Measurements from ENCODE around the gene SMC6.

Gene SMC6

GRCh38 chr2:17708501-17708900, 45.1 kb downstream of the SMC6 start:
- no peak for DNase-seq

GRCh38 chr2:17706845-17707244, 46.8 kb downstream of the SMC6 start:
- no peak for DNase-seq

- DNase-seq = no peak
These were observed 62.8 kb downstream of the SMC6 start for GRCh38 chr2:17690776-17691175.

GRCh38 chr2:17689010-17689409, 64.6 kb downstream of the SMC6 start:
- no peak for DNase-seq

DNA sequence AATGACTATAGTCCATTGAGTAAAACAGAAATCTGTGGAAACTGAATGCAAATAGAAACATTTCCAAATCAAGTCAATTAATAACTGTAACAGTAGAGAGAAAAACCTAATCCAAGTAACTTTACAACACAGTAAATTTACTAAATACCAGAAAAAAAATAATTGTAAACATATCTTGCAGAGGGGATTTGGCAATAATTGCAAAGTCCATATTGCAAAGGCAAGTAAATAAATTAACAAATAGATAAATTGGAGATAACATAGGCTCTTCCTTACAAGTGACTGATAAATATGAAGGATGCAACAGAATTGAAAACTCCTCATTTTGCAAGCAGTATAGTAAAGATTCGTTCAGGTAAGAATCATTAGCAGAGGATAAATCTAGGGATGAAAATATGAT, 65.0 kb downstream of the SMC6 start:
- DNase-seq = no peak

GRCh38 chr2:17683981-17684380, 69.6 kb downstream of the SMC6 start:
- DNase-seq = no peak

- no peak for DNase-seq
These were observed 71.3 kb downstream of the SMC6 start for GRCh38 chr2:17682098-17682857.

DNA sequence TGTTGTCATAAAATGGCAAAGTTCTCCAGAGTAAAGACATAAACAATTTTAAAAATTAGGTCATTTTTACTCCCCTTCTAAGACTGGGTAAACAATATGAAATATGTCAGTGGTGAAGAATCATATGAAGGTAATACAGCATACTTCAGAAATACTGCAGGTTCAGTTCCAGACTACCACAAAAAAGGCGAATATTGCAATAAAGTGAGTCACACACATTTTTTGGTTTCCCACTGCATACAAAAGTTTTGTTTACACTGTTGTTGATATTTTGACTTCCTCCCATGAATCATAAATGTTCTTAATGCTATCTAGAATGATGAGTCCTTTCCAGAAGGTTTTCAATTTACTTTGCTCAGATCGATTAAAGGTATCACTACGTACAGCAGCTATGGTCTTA, 73.5 kb downstream of the SMC6 start:
- no peak for DNase-seq

DNA sequence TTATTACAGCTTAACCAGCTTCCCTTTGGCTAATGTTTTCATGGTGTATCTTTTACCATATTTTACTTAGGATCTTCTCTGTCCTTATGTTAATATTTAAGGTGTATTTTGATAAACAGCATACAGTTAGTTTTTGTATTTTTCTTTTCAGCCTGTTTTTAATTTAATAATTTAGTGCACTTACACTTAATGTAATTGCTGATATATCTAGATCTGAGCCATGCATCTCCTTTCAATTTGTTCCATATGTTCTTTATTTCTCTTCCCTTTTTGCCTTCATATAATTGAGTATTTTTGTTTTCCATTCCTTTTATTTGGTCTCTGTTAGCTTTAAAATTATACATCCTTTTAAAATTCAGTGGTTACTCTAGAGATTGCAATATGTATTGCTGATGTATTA, 78.8 kb downstream of the SMC6 start:
- no peak for DNase-seq

- DNase-seq = no peak
These were observed 80.9 kb downstream of the SMC6 start for GRCh38 chr2:17672583-17673317.

DNA sequence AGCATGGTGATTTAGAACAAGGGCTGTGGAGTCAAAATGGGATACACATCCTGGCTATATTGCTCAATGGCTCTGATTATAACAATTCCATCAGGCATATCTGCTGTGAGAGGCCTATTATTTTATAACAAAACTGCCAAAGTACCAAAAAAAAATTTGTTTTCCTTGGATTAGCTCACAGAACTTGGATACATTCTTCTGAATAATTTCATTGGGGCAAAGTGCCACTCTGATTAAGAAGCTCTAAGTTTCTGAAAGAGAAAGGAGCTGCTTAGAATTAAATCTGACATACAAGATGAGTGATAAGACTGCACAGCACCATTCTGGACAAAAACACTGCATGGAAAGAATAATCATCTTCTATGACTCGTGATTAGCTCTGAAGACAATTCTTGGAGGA, 85.7 kb downstream of the SMC6 start:
- DNase-seq = no peak

DNA sequence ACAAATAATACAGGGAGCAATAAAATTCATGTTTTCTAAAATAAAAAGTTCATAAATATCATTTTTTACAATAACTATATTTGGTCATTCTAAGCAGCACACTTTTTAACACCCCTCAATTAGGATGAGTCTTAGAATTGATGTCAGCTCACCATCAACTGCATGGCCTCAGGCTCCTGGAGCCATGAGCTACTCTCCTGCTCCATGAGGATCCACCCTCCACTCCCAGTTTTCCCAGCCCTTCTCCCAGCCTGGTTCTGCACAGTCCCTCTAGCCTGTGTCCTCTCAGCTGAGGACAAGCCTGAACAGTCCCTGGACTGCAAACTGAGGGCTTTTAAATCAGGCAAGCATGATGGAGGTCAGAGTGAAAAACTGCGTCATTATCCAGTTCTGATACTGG, 89.1 kb downstream of the SMC6 start:
- no peak for DNase-seq

DNA sequence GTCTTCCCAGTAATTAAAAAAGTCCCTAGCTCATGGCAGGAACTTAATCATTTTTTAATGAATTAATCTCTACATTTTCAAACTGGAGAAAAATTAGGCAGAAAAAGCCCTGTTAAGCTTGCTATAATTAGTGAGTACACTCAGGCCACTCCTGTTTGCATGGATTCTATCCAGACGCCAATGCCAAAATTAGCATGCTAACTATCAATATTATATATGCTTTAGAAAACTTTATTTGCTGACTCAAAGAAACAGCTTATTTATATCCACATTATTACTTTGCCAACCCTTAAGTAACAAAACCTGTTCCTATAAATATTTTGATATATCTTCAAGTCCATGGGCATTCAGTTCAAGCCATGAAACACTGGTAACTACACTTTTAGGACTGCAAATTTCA, 90.9 kb downstream of the SMC6 start:
- no peak for DNase-seq

GRCh38 chr2:17661460-17661859, 92.2 kb downstream of the SMC6 start:
- no peak for DNase-seq

GRCh38 chr2:17660219-17660618, 93.4 kb downstream of the SMC6 start:
- no peak for DNase-seq

DNA sequence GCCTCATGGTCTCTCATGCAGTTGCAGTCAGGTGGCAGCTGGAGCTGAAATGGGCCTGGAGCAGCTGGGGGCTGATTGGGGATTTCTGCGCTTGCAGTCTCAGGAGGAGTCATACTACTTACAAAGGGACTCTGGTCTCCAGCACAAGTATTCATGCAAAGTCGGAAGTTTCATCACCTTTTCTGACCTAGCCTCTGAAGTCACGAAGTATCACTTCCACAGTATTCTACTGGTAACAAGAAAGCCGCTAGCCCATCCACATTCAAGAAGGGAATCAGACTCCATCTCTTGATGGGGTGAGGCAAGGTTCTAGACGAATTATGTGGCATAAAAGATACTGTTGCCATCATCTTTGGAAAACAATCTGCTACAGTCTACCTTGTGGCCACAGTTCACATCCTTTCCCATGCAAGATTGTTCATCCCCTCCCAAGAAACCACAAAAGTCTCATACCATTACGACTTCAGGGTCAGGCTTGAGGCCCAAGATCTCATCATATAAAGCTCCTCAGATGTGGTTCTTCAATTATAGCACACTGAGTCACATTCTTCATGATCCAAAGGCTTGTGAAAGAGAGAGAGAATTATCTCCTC, 95.3 kb downstream of the SMC6 start:
- no peak for DNase-seq

- no peak for DNase-seq
These were observed 95.9 kb downstream of the SMC6 start for GRCh38 chr2:17657759-17658158.

- no peak for DNase-seq
These were observed 100.8 kb downstream of the SMC6 start for GRCh38 chr2:17652681-17653394.

GRCh38 chr2:17649026-17649425, 104.6 kb downstream of the SMC6 start:
- no peak for DNase-seq

DNA sequence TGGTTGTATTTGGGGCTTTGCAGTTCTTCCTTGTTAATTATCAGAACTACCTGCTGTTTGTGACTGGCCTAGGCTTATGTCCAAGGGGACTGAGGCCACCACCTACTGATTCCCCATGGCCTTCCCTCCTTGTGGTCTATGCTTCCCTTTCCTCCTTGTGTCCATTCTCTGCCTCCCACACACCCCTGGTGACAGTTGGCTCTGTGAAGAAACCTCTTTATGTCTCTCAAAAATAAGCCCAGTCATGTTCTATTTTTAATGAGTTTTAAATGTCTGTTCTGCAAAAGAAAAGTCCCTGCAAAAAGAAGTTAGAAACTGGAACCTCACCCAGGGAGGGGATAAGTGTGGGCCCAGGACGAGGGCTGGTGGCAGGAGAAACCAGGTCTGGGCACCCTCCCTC, 105.0 kb downstream of the SMC6 start:
- DNase-seq = no peak

DNA sequence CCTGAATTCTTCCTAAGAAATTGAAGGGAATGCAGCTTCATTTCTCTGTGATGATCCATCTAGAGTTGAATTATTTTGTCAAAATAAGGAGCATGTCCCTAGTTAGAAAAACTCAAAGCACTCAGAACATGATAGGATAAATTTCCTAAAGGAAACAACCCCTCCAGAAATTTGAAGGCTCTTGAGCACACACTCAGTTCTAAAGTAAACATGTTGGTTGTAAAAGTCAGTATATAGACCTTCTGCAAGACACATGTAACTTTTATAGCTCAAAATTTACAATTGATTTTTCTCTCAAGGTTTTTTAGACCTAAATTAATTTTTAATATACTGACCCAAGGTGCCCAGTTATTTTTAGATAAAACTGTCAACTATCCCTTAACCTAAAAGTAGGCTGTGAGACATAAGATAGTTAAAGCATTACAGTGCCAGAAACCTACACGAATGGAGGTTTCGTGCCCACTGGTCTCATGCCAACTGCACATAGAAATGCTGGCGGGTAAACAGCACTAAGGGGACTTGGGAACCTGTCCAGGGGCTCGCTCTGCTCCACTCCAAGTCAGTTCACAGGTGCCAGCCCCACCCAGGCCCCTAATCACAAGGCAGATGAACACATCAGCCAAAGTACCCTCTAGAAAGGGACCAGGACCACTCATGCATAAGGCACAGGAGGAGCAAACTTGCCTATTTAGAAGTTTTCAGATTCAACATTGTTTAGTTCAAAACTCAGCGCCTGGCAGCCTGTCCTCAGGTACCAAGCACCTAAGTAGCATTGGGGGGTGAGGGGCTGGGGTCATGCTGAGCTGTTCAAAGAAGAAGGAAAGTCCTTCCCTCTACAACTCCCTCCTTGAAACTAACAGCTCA, 106.5 kb downstream of the SMC6 start:
- DNase-seq = no peak

DNA sequence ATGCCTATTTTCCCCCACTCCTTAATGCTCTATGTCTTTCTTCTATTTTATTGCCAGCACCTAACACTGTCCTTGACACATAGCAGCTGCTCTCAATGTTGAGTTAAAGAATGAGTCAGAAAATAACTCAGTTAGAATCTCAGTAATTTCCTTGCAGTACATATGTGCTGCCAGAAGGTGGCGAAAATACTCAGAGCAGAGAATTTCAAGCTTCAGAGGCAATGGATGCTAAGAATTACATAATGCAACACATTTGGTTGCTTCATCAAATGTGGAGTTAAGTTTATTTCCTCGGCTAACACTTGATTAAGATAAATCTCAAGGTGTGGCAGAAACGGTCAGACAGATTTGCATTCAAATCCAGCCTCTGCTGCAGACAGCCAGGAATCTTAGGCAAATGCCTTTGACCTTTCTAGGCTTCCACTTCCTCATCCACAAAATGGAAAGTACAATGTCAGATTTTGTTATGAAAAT, 107.5 kb downstream of the SMC6 start:
- DNase-seq = peak; percentile 30
